Measurements from ENCODE around the gene STON2. TPM values are rescaled to one million over a fixed set of nuclear protein-coding genes. Genes with fewer than 3 reads are reported as not detected.

STON2 gene
- total RNA-seq, 1 experiment from 2014 or later = 0.36 TPM

GRCh38 chr14:81332725-81333124 lies 67.4 kb downstream of the STON2 start:
- Histone ChIP-seq H3K4me3 (ENCODE audit: low read depth in 2 of 2, low read length in 2 of 2) (no peak overlapping the region), H3K36me3 (ENCODE audit: control insufficient read depth, insufficient read depth, low read length) (no peaks in the 10 kb centered on the region), H3K9me3 (ENCODE audit: control insufficient read depth, insufficient read depth, low read depth, low read length) (no peaks in the 10 kb centered on the region), H3K27me3 (ENCODE audit: control insufficient read depth, insufficient read depth, low read length) (0 out of 2 replicates have a peak, but pooled peaks cover 2% of the 10 kb centered on the region), H3K4me1 (ENCODE audit: control insufficient read depth, insufficient read depth, low read length) (no peaks in the 10 kb centered on the region), H3K27ac (ENCODE audit: low read length) (no peak overlapping the region)
- TF ChIP-seq TCF7L2 (IDR thresholded peaks at IDR 0.05; ENCODE audit: low read depth, low read length) (no peak), POLR2AphosphoS5 (IDR thresholded peaks at IDR 0.05; ENCODE audit: low read depth, low read length) (no peak), SIN3A (IDR thresholded peaks at IDR 0.05; ENCODE audit: borderline replicate concordance, insufficient read depth, low read depth, low read length) (no peak), CTCF (IDR thresholded peaks at IDR 0.05) (no peak), REST (IDR thresholded peaks at IDR 0.05; ENCODE audit: insufficient read depth in 1 of 2, low read depth in 2 of 2, low read length in 1 of 2) (no peak)
- no TSS peak for BruUV-seq (replicated peaks)
- in situ Hi-C loops (cut with HindIII; ENCODE audit: low pct_unique_long_range_greater_than_20kb, low sequenced_read_pairs) (no loop called here), intact Hi-C loops (cut with micrococcal nuclease; ENCODE audit: unreplicated experiment) (no loop called here)
- ChIA-PET CTCF (no interaction called here), POLR2A (no interaction called here)
- ATAC-seq = no peak
- no peak for DNase-seq (ENCODE audit: low read depth, low spot score)

- H3K4me3 ChIP-seq (ENCODE audit: low read depth in 2 of 2, low read length in 2 of 2) = no peak overlapping the region
- peaks cover 2% of the 10 kb centered on the region; the same call in 1 of the 2 replicates for H3K27me3 ChIP-seq (ENCODE audit: control insufficient read depth, insufficient read depth, low read length)
- DNase-seq (ENCODE audit: low read depth, low spot score) = no peak
- H3K36me3 ChIP-seq (ENCODE audit: control insufficient read depth, insufficient read depth, low read length) = no peaks in the 10 kb centered on the region
- POLR2A ChIA-PET = no interaction called here
- TF ChIP-seq SIN3A (IDR thresholded peaks at IDR 0.05; ENCODE audit: borderline replicate concordance, insufficient read depth, low read depth, low read length) (no peak), POLR2AphosphoS5 (IDR thresholded peaks at IDR 0.05; ENCODE audit: low read depth, low read length) (no peak), TCF7L2 (IDR thresholded peaks at IDR 0.05; ENCODE audit: low read depth, low read length) (no peak), REST (IDR thresholded peaks at IDR 0.05; ENCODE audit: insufficient read depth in 1 of 2, low read depth in 2 of 2, low read length in 1 of 2) (no peak), CTCF (IDR thresholded peaks at IDR 0.05) (no peak)
- CTCF ChIA-PET = no interaction called here
- H3K4me1 ChIP-seq (ENCODE audit: control insufficient read depth, insufficient read depth, low read length) = no peaks in the 10 kb centered on the region
- in situ Hi-C loops (cut with HindIII; ENCODE audit: low pct_unique_long_range_greater_than_20kb, low sequenced_read_pairs) (no loop called here), intact Hi-C loops (cut with micrococcal nuclease; ENCODE audit: unreplicated experiment) (no loop called here)
- no TSS peak for BruUV-seq (replicated peaks)
- no peak overlapping the region for H3K27ac ChIP-seq (ENCODE audit: low read length)
- no peaks in the 10 kb centered on the region for H3K9me3 ChIP-seq (ENCODE audit: control insufficient read depth, insufficient read depth, low read depth, low read length)
- ATAC-seq = no peak
Measured at GRCh38 chr14:81331229-81332021, 68.7 kb downstream of the STON2 start.
